Glomerular visceral epithelial cell (primary cell): Measurements from ENCODE around the gene HMGXB3.
"Not testable (repeated sequence)": the region's sequence is repeated elsewhere in the genome, so short reads cannot be mapped to it uniquely, and the experiment has no call there.

Source experiments
- DNase-seq: peaks from one replicate; pipeline ENCODE4 v3.0.0-alpha.2; 2016; ENCODE audit errors: extremely low spot score

Gene HMGXB3

GRCh38 chr5:150068472-150068871, 67.9 kb downstream of the HMGXB3 start:
- DNase-seq = no peak

GRCh38 chr5:150068961-150069645, 68.6 kb downstream of the HMGXB3 start:
- DNase-seq = no peak

GRCh38 chr5:150069672-150070627, 69.4 kb downstream of the HMGXB3 start:
- no peak for DNase-seq

- DNase-seq = no peak
Observed at GRCh38 chr5:150070821-150071220, 70.3 kb downstream of the HMGXB3 start.

- DNase-seq = no peak
Observed at GRCh38 chr5:150073086-150073625, 72.6 kb downstream of the HMGXB3 start.

- no peak for DNase-seq
Observed at GRCh38 chr5:150073677-150074076, 73.1 kb downstream of the HMGXB3 start.

- DNase-seq = no peak
Observed at GRCh38 chr5:150075233-150075632, 74.7 kb downstream of the HMGXB3 start.

GRCh38 chr5:150075806-150076205, 75.3 kb downstream of the HMGXB3 start:
- DNase-seq = no peak

GRCh38 chr5:150077060-150077459, 76.5 kb downstream of the HMGXB3 start:
- DNase-seq = no peak

- no peak for DNase-seq
Observed at GRCh38 chr5:150077996-150078801, 77.7 kb downstream of the HMGXB3 start.

GRCh38 chr5:150078802-150079689, 78.5 kb downstream of the HMGXB3 start:
- DNase-seq = no peak

GRCh38 chr5:150079909-150080461, 79.4 kb downstream of the HMGXB3 start:
- DNase-seq = no peak

GRCh38 chr5:150080696-150081435, 80.3 kb downstream of the HMGXB3 start:
- DNase-seq = no peak

- DNase-seq = no peak
Observed at GRCh38 chr5:150081541-150082283, 81.2 kb downstream of the HMGXB3 start.

- no peak for DNase-seq
Observed at GRCh38 chr5:150082374-150082773, 81.8 kb downstream of the HMGXB3 start.

GRCh38 chr5:150082889-150083288, 82.3 kb downstream of the HMGXB3 start:
- no peak for DNase-seq

- DNase-seq = not testable (repeated sequence)
Observed at GRCh38 chr5:150084754-150085153, 84.2 kb downstream of the HMGXB3 start.

- no peak for DNase-seq
Observed at GRCh38 chr5:150085191-150085912, 84.8 kb downstream of the HMGXB3 start.
